HEK293T (cell line): ENCODE results near the gene SLC44A3.
"Not testable (repeated sequence)": the region's sequence is repeated elsewhere in the genome, so short reads cannot be mapped to it uniquely, and the experiment has no call there.

ENCODE experiments used
- CTCF ChIA-PET: fragments of 350-600 bp; formaldehyde crosslinking; extraction: SDS; loops from one replicate; lab custom pipeline; 2021; ENCODE audit warnings: antibody characterized with exemption, inconsistent platforms; lab: Yijun Ruan, JAX
- POLR2A ChIA-PET: fragments of 350-600 bp; formaldehyde crosslinking; extraction: SDS; loops from one replicate; lab custom pipeline; 2020; ENCODE audit warnings: antibody characterized with exemption, inconsistent platforms; lab: Yijun Ruan, JAX
- DNase-seq: peaks from one replicate; pipeline ENCODE4 v3.0.0; 2012; ENCODE audit warnings: mixed read lengths; ENCODE audit errors: extremely low spot score
- ARNT ChIP-seq: fragments of 450-650 bp; IDR thresholded peaks from 2 replicates; pipeline ENCODE4 v1.6.1; 2017; ENCODE audit warnings: mild to moderate bottlenecking
- BHLHE40 ChIP-seq: fragments of 450-650 bp; IDR thresholded peaks from 2 replicates; pipeline ENCODE4 v1.6.1; 2016; ENCODE audit warnings: mild to moderate bottlenecking, moderate library complexity, borderline replicate concordance
- CTBP1 ChIP-seq: fragments of 450-650 bp; IDR thresholded peaks from 2 replicates; pipeline ENCODE4 v1.6.1; 2016; ENCODE audit warnings: borderline replicate concordance
- ELF4 ChIP-seq: fragments of 450-650 bp; IDR thresholded peaks from 2 replicates; pipeline ENCODE4 v1.6.1; 2017; ENCODE audit warnings: antibody characterized with exemption
- FOXA1 ChIP-seq: fragments of 450-650 bp; IDR thresholded peaks from 2 replicates; pipeline ENCODE4 v1.6.1; 2016; ENCODE audit warnings: mild to moderate bottlenecking
- FOXK2 ChIP-seq: fragments of 450-650 bp; IDR thresholded peaks from 2 replicates; pipeline ENCODE4 v1.6.1; 2016; ENCODE audit warnings: mild to moderate bottlenecking
- FOXM1 ChIP-seq: fragments of 450-650 bp; IDR thresholded peaks from 2 replicates; pipeline ENCODE4 v1.6.1; 2017; ENCODE audit warnings: mild to moderate bottlenecking, borderline replicate concordance
- HDGF ChIP-seq: fragments of 450-650 bp; IDR thresholded peaks from 2 replicates; pipeline ENCODE4 v1.6.1; 2017; ENCODE audit warnings: antibody characterized with exemption, borderline replicate concordance
- L3MBTL2 ChIP-seq: fragments of 450-650 bp; conservative IDR thresholded peaks from 2 replicates; pipeline ENCODE4 v1.6.1; 2016; ENCODE audit warnings: mild to moderate bottlenecking
- LEF1 ChIP-seq: fragments of 450-650 bp; IDR thresholded peaks from 2 replicates; pipeline ENCODE4 v1.6.1; 2017; ENCODE audit warnings: mild to moderate bottlenecking, borderline replicate concordance
- NFRKB ChIP-seq: fragments of 450-650 bp; IDR thresholded peaks from 2 replicates; pipeline ENCODE4 v1.6.1; 2016; ENCODE audit warnings: mild to moderate bottlenecking, moderate library complexity
- PKNOX1 ChIP-seq: fragments of 450-650 bp; IDR thresholded peaks from 2 replicates; pipeline ENCODE4 v1.6.1; 2016
- SP1 ChIP-seq: fragments of 450-650 bp; IDR thresholded peaks from 2 replicates; pipeline ENCODE4 v1.6.1; 2017
- SUZ12 ChIP-seq: fragments of 450-650 bp; IDR thresholded peaks from 2 replicates; pipeline ENCODE4 v1.6.1; 2016; ENCODE audit warnings: mild to moderate bottlenecking
- TARDBP ChIP-seq: fragments of 450-650 bp; IDR thresholded peaks from 2 replicates; pipeline ENCODE4 v1.6.1; 2016
- ZNF384 ChIP-seq: fragments of 450-650 bp; IDR thresholded peaks from 2 replicates; pipeline ENCODE4 v1.6.1; 2016

The SLC44A3 gene

GRCh38 chr1:94827434-94827833, 7.3 kb downstream of the SLC44A3 start:
- CTCF ChIA-PET: no interaction called here
- no peak for DNase-seq
- POLR2A ChIA-PET: no interaction called here

GRCh38 chr1:94828251-94828650, 8.1 kb downstream of the SLC44A3 start:
- TF ChIP-seq FOXM1 (no peak), L3MBTL2 (no peak), ARNT (no peak), SUZ12 (no peak), PKNOX1 (no peak), BHLHE40 (no peak), ZNF384 (no peak), TARDBP (no peak), HDGF (no peak), SP1 (no peak), FOXK2 (no peak), CTBP1 (no peak), ELF4 (no peak), NFRKB (no peak), FOXA1 (no peak), LEF1 (no peak)
- ChIA-PET POLR2A (no interaction called here), CTCF (no interaction called here)
- DNase-seq: no peak

More at GRCh38 chr1:94827434-94827833, 7.3 kb downstream of the SLC44A3 start:
- TF ChIP-seq ARNT (no peak), BHLHE40 (no peak), FOXK2 (no peak), ELF4 (no peak), NFRKB (no peak), CTBP1 (no peak), LEF1 (no peak), SUZ12 (no peak), FOXA1 (no peak), ZNF384 (no peak), HDGF (no peak), SP1 (no peak)

- no peak for TF ChIP-seq CTBP1
- TF ChIP-seq HDGF: no peak
- no peak for TF ChIP-seq TARDBP
- TF ChIP-seq FOXA1: no peak
- TF ChIP-seq LEF1: no peak
- TF ChIP-seq FOXM1: no peak
- TF ChIP-seq L3MBTL2: no peak
- no peak for TF ChIP-seq PKNOX1
- TF ChIP-seq NFRKB: no peak
- no peak for DNase-seq
- POLR2A ChIA-PET: no interaction called here
- CTCF ChIA-PET: interaction anchor here (1.1 to 1.5 kb wide), 2 partner anchors 23 to 27 kb away, joined by 4 read pairs; no protein-coding TSS in a partner anchor
Observed at GRCh38 chr1:94831641-94832040, 11.5 kb downstream of the SLC44A3 start.

GRCh38 chr1:94832446-94832845, 12.3 kb downstream of the SLC44A3 start:
- TF ChIP-seq CTBP1: no peak
- TF ChIP-seq FOXA1: no peak
- TF ChIP-seq FOXK2: no peak
- TF ChIP-seq HDGF: no peak
- no peak for TF ChIP-seq BHLHE40
- TF ChIP-seq NFRKB: no peak
- TF ChIP-seq ARNT: no peak
- POLR2A ChIA-PET: no interaction called here
- DNase-seq: no peak
- CTCF ChIA-PET: no interaction called here

- no peak for DNase-seq
- ChIA-PET CTCF (interaction anchor here (1.4 kb wide), 1 partner anchor 21 kb away, joined by 3 read pairs; no protein-coding TSS in a partner anchor), POLR2A (no interaction called here)
- TF ChIP-seq LEF1 (no peak), HDGF (no peak), ARNT (no peak), FOXA1 (no peak), TARDBP (no peak), ZNF384 (no peak), NFRKB (no peak), SUZ12 (no peak), PKNOX1 (no peak), FOXK2 (no peak), BHLHE40 (no peak), SP1 (no peak), L3MBTL2 (no peak), FOXM1 (no peak), ELF4 (no peak), CTBP1 (no peak)
Observed at GRCh38 chr1:94832931-94833585, 12.9 kb downstream of the SLC44A3 start.

GRCh38 chr1:94836891-94837290, 16.7 kb downstream of the SLC44A3 start:
- no peak for TF ChIP-seq HDGF
- TF ChIP-seq ZNF384: no peak
- no peak for TF ChIP-seq ARNT
- no peak for TF ChIP-seq FOXK2
- no peak for TF ChIP-seq FOXA1
- TF ChIP-seq L3MBTL2: no peak
- no peak for TF ChIP-seq TARDBP
- no peak for TF ChIP-seq NFRKB
- TF ChIP-seq ELF4: no peak
- TF ChIP-seq SUZ12: no peak
- no peak for TF ChIP-seq FOXM1
- TF ChIP-seq PKNOX1: no peak
- no peak for TF ChIP-seq LEF1
- no peak for TF ChIP-seq SP1
- ChIA-PET POLR2A (no interaction called here), CTCF (no interaction called here)
- no peak for DNase-seq

- not testable (repeated sequence) for DNase-seq
- CTCF ChIA-PET: interaction anchor here (1.1 to 1.7 kb wide), 3 partner anchors 9 to 203 kb away, joined by 4 to 6 read pairs (median 4); no protein-coding TSS in a partner anchor
- POLR2A ChIA-PET: interaction anchor here (1.4 kb wide), 1 partner anchor 87 kb away, joined by 3 read pairs; the partner anchor contains the start of gene CNN3
Observed at GRCh38 chr1:94840381-94840780, 20.2 kb downstream of the SLC44A3 start.
